NCI-H82 (cell line): Measurements from ENCODE around the gene MRPS2.
A peak's percentile ranks its signal among the peaks of the same experiment; 100 is the strongest.
"Not testable (repeated sequence)": the region's sequence is repeated elsewhere in the genome, so short reads cannot be mapped to it uniquely, and the experiment has no call there.

Experiments
- DNase-seq: peaks from one replicate; lab custom pipeline; 2025; lab: John Stamatoyannopoulos, UW

Gene MRPS2

DNA sequence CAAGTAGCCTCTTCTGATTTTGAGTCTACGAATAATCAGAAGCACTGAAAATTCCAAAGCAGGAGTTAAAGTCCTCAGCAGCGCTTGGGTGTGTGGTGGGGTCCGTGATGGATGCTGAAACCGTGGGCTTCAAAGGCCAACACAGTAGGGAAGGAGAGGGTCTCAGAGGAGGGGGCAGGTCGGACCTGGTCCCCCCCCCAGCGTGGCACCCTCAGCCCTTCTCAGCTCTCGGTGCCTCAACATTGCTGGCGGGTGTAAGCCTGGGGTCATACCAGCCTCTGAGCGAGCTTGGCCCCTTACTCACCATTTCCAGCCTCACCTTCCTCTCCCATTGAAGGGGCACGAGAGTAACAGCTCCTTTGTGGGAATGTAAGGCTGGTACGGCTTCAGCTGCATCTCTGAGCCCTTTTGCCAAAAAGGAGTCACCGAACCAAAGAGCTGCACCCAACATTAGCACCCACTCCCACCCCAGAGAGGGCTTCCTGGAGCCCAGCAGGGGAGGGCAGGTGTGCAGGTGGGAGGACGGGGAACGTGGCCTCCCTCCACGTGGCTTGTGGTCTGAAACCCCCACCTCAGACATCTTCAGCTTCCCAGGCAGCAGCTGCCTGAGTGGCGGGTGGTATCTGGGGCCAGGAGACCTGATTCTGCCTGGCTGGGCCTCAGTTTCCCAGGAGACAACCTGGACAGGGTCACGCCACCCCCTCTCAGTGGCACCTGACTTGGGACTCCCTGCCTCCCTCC lies 14.0 kb downstream of the MRPS2 start:
- DNase-seq: no peak

DNA sequence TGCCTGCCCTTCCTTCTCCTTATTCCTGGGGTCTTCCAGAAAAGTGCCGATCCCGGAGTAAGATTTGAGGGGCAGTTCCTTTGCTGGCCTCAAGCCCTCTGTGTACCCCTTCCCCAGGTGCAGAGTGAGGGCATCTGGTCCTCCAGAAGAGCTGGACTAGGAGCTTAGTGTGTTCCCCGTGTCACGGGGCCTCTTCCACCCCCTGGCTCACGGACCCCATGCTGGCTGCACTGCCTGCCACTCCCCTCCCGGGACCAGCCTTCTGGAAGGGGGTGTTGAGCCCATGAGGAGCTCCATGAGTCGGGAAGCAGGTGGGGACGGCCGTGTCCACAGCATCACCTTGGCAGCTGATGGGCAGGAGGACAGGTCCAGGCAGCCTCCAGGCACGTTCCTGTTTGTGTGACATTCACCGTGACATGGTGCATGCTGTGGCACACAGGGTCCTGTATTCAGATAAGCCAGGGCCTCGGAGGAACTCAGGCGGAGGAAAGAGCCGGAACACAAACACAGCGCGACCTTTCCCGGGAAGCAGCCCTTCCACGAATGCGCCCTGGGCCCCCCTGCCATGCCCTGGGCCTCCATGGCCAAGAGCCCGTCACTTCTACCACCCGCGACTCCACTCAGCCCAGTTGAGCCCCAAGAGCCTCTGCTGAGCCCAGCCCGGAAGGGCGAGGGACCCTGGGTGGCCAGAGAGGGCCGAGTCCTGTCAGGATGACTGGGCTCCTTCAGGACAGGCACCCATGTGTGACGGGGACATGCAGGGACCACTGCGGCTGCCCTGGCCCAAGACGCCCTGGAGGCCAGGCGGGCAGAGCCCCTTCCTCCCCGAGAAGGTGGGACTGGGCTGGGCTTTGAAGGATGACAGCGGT lies 14.8 kb downstream of the MRPS2 start:
- DNase-seq: no peak

GRCh38 chr9:135516132-135516860 lies 15.8 kb downstream of the MRPS2 start:
- DNase-seq: no peak

DNA sequence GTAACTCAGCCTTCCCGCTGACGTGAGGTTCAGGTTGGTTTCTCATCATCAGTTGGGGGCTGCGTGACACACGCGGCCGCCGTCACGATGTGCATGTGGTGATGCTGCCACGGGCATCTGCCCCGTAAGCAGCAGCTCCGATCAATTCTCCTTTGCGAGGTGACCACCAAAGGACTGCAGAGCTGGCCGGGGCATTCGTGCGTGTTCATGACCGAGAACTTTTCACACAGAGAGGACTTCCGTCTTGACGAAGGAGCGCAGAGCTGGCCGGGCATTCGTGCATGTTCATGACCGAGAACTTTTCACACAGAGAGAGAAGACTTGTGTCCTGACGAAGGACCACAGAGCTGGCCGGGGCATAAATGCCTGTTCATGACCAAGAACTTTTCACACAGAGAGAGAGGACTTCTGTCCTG lies 16.9 kb downstream of the MRPS2 start:
- DNase-seq: no peak

GRCh38 chr9:135519179-135519971 lies 18.9 kb downstream of the MRPS2 start:
- no peak for DNase-seq

DNA sequence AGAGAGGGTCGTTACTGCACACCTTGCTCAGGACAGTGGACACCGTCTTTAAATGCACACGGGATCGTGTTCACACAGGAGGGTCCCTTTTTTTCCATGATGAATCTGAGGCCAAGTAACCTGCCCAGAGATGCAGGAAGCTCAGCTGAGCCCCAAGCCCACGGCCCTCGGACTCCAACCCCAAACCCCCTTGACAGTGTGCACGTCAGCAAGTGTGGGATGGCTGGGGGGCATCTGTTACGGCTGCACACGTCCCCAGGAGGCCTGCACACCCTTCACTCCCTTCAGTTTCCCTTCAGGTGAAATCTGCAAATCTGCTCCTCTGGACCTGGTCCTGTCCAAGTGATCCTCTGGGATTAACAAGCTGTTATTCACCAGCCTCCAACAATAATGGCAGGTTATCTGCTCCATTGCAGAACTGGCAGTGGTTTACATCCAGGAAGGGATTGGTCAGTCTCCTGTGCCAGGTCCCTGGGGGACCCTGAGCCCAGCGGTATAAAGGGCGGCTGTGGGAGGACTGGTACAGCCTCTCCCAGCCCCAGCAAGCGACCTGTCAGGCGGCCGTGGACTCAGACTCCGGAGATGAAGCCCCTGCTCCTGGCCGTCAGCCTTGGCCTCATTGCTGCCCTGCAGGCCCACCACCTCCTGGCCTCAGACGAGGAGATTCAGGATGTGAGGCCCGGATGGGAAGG lies 20.6 kb downstream of the MRPS2 start, which contains the start of gene LCN1:
LCN1 (plus strand) TSS at position 525 of the 692 bp plus-strand sequence; CDS start at position 583, 58 bp downstream.
- DNase-seq: no peak

GRCh38 chr9:135521608-135522095 lies 21.2 kb downstream of the MRPS2 start:
- DNase-seq: no peak

DNA sequence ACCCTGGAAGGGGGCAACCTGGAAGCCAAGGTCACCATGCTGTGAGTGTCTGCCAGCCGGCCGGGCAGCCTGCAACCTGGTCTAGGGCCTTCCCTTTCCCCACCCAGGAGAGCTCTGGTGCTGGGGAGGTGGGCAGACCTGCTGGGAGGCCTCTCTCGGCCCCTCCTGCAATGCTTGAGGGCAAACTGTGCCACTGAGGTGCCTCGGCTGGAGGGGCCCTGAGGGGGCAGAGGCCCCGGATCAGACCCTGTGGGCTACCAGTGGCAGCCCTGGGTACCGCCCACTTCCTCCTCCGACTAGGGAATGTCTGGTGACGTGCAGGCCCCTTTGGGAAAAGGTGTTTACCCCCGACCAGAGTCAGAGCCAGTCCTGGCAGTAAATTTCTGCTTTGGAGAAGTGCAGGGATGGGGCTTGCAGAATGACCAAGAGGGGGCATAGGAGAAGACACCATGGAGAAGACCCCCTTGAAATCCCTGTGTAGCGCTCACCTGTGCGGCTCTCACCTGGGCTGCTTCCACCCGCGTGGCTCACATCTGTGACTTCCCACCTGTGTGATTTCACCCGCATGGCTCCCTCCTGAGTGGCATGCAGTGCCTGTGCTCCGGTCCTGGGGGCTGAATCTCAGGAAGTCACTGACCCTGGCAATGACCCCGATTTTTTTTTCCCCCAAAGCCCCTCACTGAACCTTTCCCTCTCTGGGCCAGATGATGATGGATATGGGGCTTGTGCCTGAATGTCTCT lies 21.8 kb downstream of the MRPS2 start:
- no peak for DNase-seq

DNA sequence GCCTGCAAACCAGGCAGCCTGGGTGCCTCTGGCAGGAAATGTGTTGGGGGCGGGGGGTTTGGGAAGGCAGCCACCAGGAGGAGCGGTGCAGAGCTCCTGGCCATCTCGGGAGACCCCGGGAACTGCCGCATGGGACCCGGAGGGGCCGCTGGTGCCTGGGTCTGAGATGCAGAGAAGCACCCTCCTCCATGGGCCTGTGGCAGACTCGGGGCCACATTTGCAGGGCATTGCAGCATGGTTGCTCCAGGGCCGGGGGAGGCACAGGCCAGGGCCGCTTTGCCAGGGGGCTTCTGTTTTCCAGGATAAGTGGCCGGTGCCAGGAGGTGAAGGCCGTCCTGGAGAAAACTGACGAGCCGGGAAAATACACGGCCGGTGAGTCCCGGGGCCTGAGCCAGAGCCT lies 22.4 kb downstream of the MRPS2 start:
- no peak for DNase-seq

GRCh38 chr9:135523521-135524129 lies 23.1 kb downstream of the MRPS2 start:
- DNase-seq: no peak

DNA sequence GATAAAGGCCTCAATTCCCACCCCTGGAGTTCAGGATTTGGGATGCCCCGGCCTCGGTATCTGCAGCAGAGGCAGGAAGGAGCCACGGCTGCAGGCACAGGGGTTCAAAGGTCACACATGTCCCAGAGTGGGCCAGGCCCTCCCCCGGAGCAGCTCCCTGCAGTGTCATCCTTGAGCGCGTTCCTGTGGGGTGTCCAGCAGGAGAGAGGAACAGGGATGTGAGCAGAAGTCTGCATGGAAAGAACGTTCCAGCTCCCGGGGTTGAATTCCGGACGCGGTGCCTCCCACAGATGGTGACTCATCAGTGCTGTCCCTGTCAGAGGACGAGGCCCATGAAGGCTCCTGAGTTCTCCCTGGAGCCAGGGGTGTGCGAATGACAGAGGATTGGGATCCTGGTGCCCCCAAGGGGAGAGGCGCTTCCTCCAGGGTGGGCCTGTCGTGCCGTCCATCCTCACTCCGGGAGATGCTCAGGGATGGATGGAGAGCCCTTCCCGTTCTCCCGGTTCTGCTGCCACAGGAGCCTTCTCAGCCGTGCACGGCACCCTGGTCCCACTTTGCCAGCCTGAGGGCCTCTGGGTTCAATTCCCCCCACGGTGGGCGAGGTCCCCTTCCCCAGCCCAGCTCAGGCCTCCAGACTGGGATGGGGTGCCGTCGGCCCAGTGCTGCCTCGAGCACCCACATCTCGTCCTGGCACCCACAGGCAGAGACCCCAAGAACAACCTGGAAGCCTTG lies 23.8 kb downstream of the MRPS2 start:
- no peak for DNase-seq

DNA sequence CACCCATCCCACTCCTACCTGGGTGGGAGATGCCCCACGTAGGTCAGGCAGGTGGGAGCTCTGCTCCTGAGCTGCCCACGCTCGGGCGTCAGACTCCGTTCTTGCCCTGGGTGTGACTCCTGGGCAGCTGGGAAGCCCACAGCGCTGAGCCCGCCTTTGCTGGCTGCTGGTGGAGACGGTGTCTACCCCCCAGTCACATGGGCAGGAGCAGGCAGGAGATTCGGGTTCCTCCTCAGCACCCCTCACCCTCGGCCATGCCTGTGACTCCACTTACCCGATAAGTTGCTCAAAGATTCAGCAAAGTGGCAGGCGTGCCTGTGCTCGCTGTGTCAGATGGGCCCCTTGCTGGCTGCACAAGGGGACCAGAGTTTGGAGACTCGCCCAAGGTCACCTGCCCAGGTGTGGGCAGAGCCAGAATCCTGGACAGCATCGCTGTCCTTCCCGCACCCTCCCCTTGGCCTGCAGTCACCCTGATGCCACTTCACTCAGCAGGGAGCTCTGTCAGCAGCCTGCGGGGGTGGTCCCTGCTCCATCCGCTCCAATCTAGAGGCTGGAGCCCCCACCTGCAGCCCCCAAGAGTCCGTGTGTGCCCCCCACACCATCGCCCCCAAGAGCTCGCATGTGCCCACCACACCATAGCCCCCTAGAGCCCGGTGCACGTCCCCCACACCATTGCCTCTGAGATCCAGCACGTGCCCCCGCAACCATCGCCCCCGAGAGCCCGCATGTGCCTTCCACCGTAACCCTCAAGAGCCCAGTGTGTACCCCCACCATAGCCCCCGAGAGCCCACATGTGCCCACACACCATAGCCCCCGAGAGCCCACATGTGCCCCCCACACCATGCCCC lies 25.0 kb downstream of the MRPS2 start:
- no peak for DNase-seq

- no peak for DNase-seq
These were observed 25.7 kb downstream of the MRPS2 start for GRCh38 chr9:135526089-135526729.

- peak; percentile 11 for DNase-seq
These were observed 26.5 kb downstream of the MRPS2 start for GRCh38 chr9:135526730-135527571.

DNA sequence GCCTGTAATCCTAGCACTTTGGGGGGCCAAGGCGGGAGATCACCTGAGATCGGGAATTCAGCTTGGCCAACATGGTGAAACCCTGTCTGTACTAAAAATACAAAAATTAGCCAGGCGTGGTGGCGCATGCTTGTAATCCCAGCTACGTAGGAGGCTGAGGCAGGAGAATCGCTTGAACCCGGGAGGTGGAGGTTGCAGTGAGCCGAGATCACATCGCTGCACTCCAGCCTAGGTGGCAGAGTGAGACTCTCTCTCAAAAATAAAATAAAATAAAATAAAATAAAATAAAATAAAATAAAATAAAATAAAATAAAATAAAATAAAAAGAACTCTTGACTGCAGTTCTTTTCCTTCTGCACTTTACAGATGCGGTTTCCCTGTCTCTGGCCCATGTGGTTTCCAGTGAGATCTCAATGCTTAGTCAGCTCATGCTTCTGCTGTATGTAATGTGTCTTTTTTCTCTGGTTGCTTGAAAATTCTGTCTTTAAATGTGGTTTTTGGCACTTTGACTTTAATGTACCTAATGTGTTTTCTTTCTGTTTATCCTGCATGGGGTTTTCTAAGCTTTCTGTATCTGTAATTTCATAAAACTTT lies 28.5 kb downstream of the MRPS2 start:
- DNase-seq: not testable (repeated sequence)

GRCh38 chr9:135530146-135530545 lies 29.7 kb downstream of the MRPS2 start:
- DNase-seq: no peak
